IMR-90 (cell line): Measurements from ENCODE around the gene CAMTA1. TPM values are rescaled to one million over a fixed set of nuclear protein-coding genes. Genes with fewer than 3 reads are reported as not detected.
A peak's percentile ranks its signal among the peaks of the same experiment; 100 is the strongest.

ENCODE experiments used
- ATAC-seq: fragments of 200-7000 bp; cut with Tn5 transposase; 2 replicates; pipeline ENCODE4 v1.9.1; 2020; ENCODE audit warnings: low read depth, mild to moderate bottlenecking, moderate library complexity
- BruUV-seq: library from RNA; stranded (reverse); fragments of 400-500 nt; replicated peaks from 2 replicates; lab custom pipeline; 2021; lab: Mats Ljungman, UMichigan
- CTCF ChIA-PET: fragments of 300-600 bp; formaldehyde crosslinking; extraction: SDS; loops from one replicate; lab custom pipeline; 2021; ENCODE audit warnings: antibody characterized with exemption; lab: Yijun Ruan, JAX
- POLR2A ChIA-PET: fragments of 300-600 bp; sonication (Branson Sonifier 250); formaldehyde crosslinking; loops from one replicate; lab custom pipeline; 2022; ENCODE audit warnings: antibody characterized with exemption; ENCODE audit not compliant: unreplicated experiment; lab: Charles Lee
- DNase-seq: peaks from one replicate; pipeline ENCODE4 v3.0.0; 2013
- H2AFZ ChIP-seq: replicated peaks from 2 replicates; pipeline ENCODE3; 2013; ENCODE audit warnings: low read length, mild to moderate bottlenecking; ENCODE audit not compliant: poor library complexity
- H2AK5ac ChIP-seq: 2 replicates; pipeline ENCODE4 v1.6.1; 2013; ENCODE audit warnings: low read depth, low read length, inconsistent platforms
- H2AK9ac ChIP-seq: replicated peaks from 2 replicates; pipeline ENCODE3; 2013; ENCODE audit warnings: mild to moderate bottlenecking, low read depth, low read length, moderate library complexity; ENCODE audit not compliant: poor library complexity
- H2BK120ac ChIP-seq: 2 replicates; pipeline ENCODE4 v1.6.1; 2013; ENCODE audit warnings: low read depth, low read length, inconsistent platforms
- H2BK15ac ChIP-seq: 3 replicates; pipeline ENCODE4 v1.6.1; 2013; ENCODE audit warnings: low read depth, low read length, inconsistent platforms
- H2BK20ac ChIP-seq: 2 replicates; pipeline ENCODE4 v1.6.1; 2013; ENCODE audit warnings: low read depth, mild to moderate bottlenecking, inconsistent platforms, low read length, moderate library complexity
- H2BK5ac ChIP-seq: 2 replicates; pipeline ENCODE4 v1.6.1; 2013; ENCODE audit warnings: mild to moderate bottlenecking, low read depth, low read length, inconsistent platforms; ENCODE audit not compliant: poor library complexity, severe bottlenecking
- H3K14ac ChIP-seq: replicated peaks from 2 replicates; pipeline ENCODE4 v1.6.1; 2013; ENCODE audit warnings: low read depth, low read length, inconsistent platforms
- H3K18ac ChIP-seq: 2 replicates; pipeline ENCODE4 v1.6.1; 2013; ENCODE audit warnings: low read depth, low read length, control low read depth
- H3K23ac ChIP-seq: 2 replicates; pipeline ENCODE4 v1.6.1; 2013; ENCODE audit warnings: low read depth, low read length, inconsistent platforms
- H3K27ac ChIP-seq: 2 replicates; pipeline ENCODE4 v1.5.1; 2013; ENCODE audit warnings: mild to moderate bottlenecking, control low read depth, low read length; ENCODE audit not compliant: insufficient read depth
- H3K27me3 ChIP-seq: 2 replicates; pipeline ENCODE4 v1.6.1; 2013; ENCODE audit warnings: low read length; ENCODE audit not compliant: control insufficient read depth, insufficient read depth
- H3K36me3 ChIP-seq: 2 replicates; pipeline ENCODE4 v1.6.1; 2013; ENCODE audit warnings: low read length, mixed read lengths; ENCODE audit not compliant: control insufficient read depth, insufficient read depth
- H3K4ac ChIP-seq: 2 replicates; pipeline ENCODE4 v1.6.1; 2013; ENCODE audit warnings: low read depth, low read length, inconsistent platforms
- H3K4me1 ChIP-seq: 2 replicates; pipeline ENCODE4 v1.6.1; 2013; ENCODE audit warnings: low read length, mixed read lengths; ENCODE audit not compliant: control insufficient read depth, insufficient read depth
- H3K4me2 ChIP-seq: 2 replicates; pipeline ENCODE4 v1.6.1; 2013; ENCODE audit warnings: low read depth, mild to moderate bottlenecking, control low read depth, low read length, moderate library complexity
- H3K4me3 ChIP-seq: 2 replicates; pipeline ENCODE4 v1.5.1; 2013; ENCODE audit warnings: low read depth, mild to moderate bottlenecking, control low read depth, low read length, moderate library complexity; ENCODE audit not compliant: insufficient read depth
- H3K56ac ChIP-seq: 2 replicates; pipeline ENCODE4 v1.6.1; 2013; ENCODE audit warnings: low read length, inconsistent platforms; ENCODE audit not compliant: insufficient read depth; ENCODE audit errors: extremely low read depth
- H3K79me1 ChIP-seq, 2 experiments: 2 replicates each; pipeline ENCODE4 v1.6.1; 2013; ENCODE audit warnings: low read length in 2 of 2, inconsistent platforms in 1 of 2, low read depth in 1 of 2
- H3K9ac ChIP-seq: 2 replicates; pipeline ENCODE4 v1.6.1; 2013; ENCODE audit warnings: low read depth, low read length, control low read depth
- H3K9me1 ChIP-seq: 2 replicates; pipeline ENCODE4 v1.6.1; 2013; ENCODE audit warnings: low read length, inconsistent platforms; ENCODE audit not compliant: insufficient read depth
- H3K9me3 ChIP-seq: 2 replicates; pipeline ENCODE4 v1.6.1; 2013; ENCODE audit warnings: low read length; ENCODE audit not compliant: control insufficient read depth, insufficient read depth
- H4K20me1 ChIP-seq: 2 replicates; pipeline ENCODE4 v1.6.1; 2013; ENCODE audit warnings: low read length, inconsistent platforms; ENCODE audit not compliant: insufficient read depth
- H4K5ac ChIP-seq: 2 replicates; pipeline ENCODE4 v1.6.1; 2013; ENCODE audit warnings: mild to moderate bottlenecking, low read depth, low read length, control low read depth
- H4K8ac ChIP-seq, 2 experiments: 2 replicates each; pipeline ENCODE4 v1.6.1; 2013; ENCODE audit warnings: low read depth in 2 of 2, low read length in 2 of 2, control low read depth in 1 of 2, inconsistent platforms in 1 of 2
- H4K91ac ChIP-seq: 2 replicates; pipeline ENCODE4 v1.6.1; 2013; ENCODE audit warnings: low read depth, low read length, inconsistent platforms; ENCODE audit not compliant: insufficient read depth
- BHLHE40 ChIP-seq: fragments of 150-350 bp; IDR thresholded peaks from 2 replicates; pipeline ENCODE4 v1.6.1; 2016; ENCODE audit warnings: mild to moderate bottlenecking, low read depth, low read length
- CEBPB ChIP-seq: IDR thresholded peaks from 2 replicates; pipeline ENCODE4 v1.6.1; 2012; ENCODE audit warnings: low read depth, low read length, improper control_type of control experiment
- FOS ChIP-seq: fragments of 150-350 bp; IDR thresholded peaks from 2 replicates; pipeline ENCODE4 v1.6.1; 2016; ENCODE audit warnings: low read depth, low read length
- MAFK ChIP-seq: IDR thresholded peaks from 2 replicates; pipeline ENCODE4 v1.6.1; 2012; ENCODE audit warnings: low read depth, low read length, improper control_type of control experiment
- NFE2L2 ChIP-seq: fragments of 150-350 bp; IDR thresholded peaks from 2 replicates; pipeline ENCODE4 v1.6.1; 2016; ENCODE audit warnings: low read depth, mild to moderate bottlenecking, low read length
- RAD21 ChIP-seq: IDR thresholded peaks from 2 replicates; pipeline ENCODE4 v1.6.1; 2012; ENCODE audit warnings: low read length, improper control_type of control experiment
- RCOR1 ChIP-seq: IDR thresholded peaks from 2 replicates; pipeline ENCODE4 v1.6.1; 2012; ENCODE audit warnings: mild to moderate bottlenecking, low read length, improper control_type of control experiment; ENCODE audit not compliant: insufficient replicate concordance
- SMC3 ChIP-seq: fragments of 150-350 bp; IDR thresholded peaks from 2 replicates; pipeline ENCODE4 v1.6.1; 2016; ENCODE audit warnings: low read depth, mild to moderate bottlenecking, antibody characterized with exemption, low read length, moderate library complexity
- WGBS, 2 experiments: methylation state at CpG; one replicate each; pipeline versions ENCODE4 v1.1.5 to v1.1.7; 2013; ENCODE audit warnings: missing lambda C conversion rate in 2 of 2; ENCODE audit not compliant: insufficient read length in 1 of 2; ENCODE audit errors: extremely low coverage in 2 of 2; 5-methylcytosine and 5-hydroxymethylcytosine counted together
- dilution Hi-C: fragments of 300-500 bp; cut with HindIII; formaldehyde crosslinking; loops from one replicate; pipeline ENCODE4 v1.14.3; 2018; ENCODE audit warnings: low sequenced_read_pairs; ENCODE audit not compliant: unreplicated experiment
- in situ Hi-C: fragments of 300-500 bp; cut with MboI; formaldehyde crosslinking; loops from 3 replicates; pipeline ENCODE4 v1.14.3; 2019; ENCODE audit warnings: low sequenced_read_pairs, inconsistent platforms, mixed read lengths
- intact Hi-C: fragments of 100-400 bp; cut with micrococcal nuclease; formaldehyde crosslinking; loops from 2 replicates; pipeline ENCODE4 v1.10.0; 2022
- polyA plus RNA-seq, 3 experiments: library from polyadenylated mRNA; depleted of rRNA; stranded (reverse); fragments of >200 nt; gene quantifications; 2 replicates each; pipeline ENCODE4 v1.2.3, GENCODE V29; 2012; ENCODE audit warnings: low replicate concordance in 1 of 3
- total RNA-seq: library from RNA; depleted of rRNA; stranded (reverse); fragments of >200 nt; gene quantifications from 2 replicates; pipeline ENCODE4 v1.2.3, GENCODE V29; 2012
- TF ChIP-seq, protein P1 (sequence below): conservative IDR thresholded peaks from 2 replicates; pipeline ENCODE4 v1.5.1; 2012; ENCODE audit warnings: mild to moderate bottlenecking, low read depth, low read length, improper control_type of control experiment

The CAMTA1 gene
- total and polyA plus RNA-seq, 2 of the 4 experiments (the other 2 are of a cell fraction): 35.5 to 74.3 TPM

DNA sequence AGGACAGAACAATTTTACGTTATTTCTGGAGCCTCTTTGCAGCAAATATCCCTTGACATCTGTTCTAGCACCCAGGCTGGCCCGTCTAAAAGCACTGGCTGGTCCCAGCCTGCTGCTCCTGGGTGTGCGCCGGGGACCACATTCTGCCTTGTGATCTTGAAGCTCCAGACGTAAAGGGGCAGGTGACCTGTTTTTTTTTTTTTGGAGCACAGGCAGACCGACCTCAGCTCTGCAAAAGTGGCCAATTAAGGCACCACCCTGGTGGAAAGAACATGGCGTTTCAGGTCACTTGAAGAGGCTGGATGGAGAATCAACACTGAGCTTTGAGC, 13.8 kb upstream of the CAMTA1 start:
- no peak overlapping the region for H2BK20ac ChIP-seq
- no TSS peak for BruUV-seq
- H3K4me3 ChIP-seq: no peak overlapping the region
- no peak overlapping the region for H2BK5ac ChIP-seq
- H3K56ac ChIP-seq: no peak overlapping the region
- H4K20me1 ChIP-seq: no peaks in the 10 kb centered on the region
- no peak overlapping the region for H3K23ac ChIP-seq
- DNase-seq (no peak), ATAC-seq (no peak)
- H2AK5ac ChIP-seq: no peak overlapping the region
- H2AK9ac ChIP-seq: no peak overlapping the region
- H3K27ac ChIP-seq: no peak overlapping the region
- H3K9me1 ChIP-seq: no peaks in the 10 kb centered on the region
- dilution Hi-C loops (no loop called here), intact Hi-C loops (no loop called here), in situ Hi-C loops (no loop called here)
- POLR2A ChIA-PET: no interaction called here
- no peak overlapping the region for H3K9ac ChIP-seq
- peak overlapping the region; percentile 16 for H2AFZ ChIP-seq
- H2BK120ac ChIP-seq: no peak overlapping the region
- H4K5ac ChIP-seq: no peak overlapping the region
- H3K27me3 ChIP-seq: peaks cover 9% of the 10 kb centered on the region
- no peaks in the 10 kb centered on the region for H3K36me3 ChIP-seq
- no peak overlapping the region for H2BK15ac ChIP-seq
- no peaks in the 10 kb centered on the region for H3K79me1 ChIP-seq
- no peak overlapping the region for H3K18ac ChIP-seq
- no peak overlapping the region for H4K91ac ChIP-seq
- CTCF ChIA-PET: no interaction called here
- peaks cover 3% of the 10 kb centered on the region for H3K9me3 ChIP-seq
- WGBS, 2 experiments: 67% methylated on average over 7 of the region's 7 CpGs; no CpG with 5 or more reads in 1 of the 2 experiments
- H4K8ac ChIP-seq: no peak overlapping the region
- TF ChIP-seq FOS: no peak
- no peak for TF ChIP-seq SMC3
- TF ChIP-seq BHLHE40: no peak
- TF ChIP-seq CEBPB: no peak
- TF ChIP-seq RAD21: no peak
- TF ChIP-seq MAFK: no peak
- no peak for TF ChIP-seq NFE2L2
- TF ChIP-seq, protein P1, sequence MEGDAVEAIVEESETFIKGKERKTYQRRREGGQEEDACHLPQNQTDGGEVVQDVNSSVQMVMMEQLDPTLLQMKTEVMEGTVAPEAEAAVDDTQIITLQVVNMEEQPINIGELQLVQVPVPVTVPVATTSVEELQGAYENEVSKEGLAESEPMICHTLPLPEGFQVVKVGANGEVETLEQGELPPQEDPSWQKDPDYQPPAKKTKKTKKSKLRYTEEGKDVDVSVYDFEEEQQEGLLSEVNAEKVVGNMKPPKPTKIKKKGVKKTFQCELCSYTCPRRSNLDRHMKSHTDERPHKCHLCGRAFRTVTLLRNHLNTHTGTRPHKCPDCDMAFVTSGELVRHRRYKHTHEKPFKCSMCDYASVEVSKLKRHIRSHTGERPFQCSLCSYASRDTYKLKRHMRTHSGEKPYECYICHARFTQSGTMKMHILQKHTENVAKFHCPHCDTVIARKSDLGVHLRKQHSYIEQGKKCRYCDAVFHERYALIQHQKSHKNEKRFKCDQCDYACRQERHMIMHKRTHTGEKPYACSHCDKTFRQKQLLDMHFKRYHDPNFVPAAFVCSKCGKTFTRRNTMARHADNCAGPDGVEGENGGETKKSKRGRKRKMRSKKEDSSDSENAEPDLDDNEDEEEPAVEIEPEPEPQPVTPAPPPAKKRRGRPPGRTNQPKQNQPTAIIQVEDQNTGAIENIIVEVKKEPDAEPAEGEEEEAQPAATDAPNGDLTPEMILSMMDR: no peak
- TF ChIP-seq RCOR1: no peak
- H3K4ac ChIP-seq: no peak overlapping the region
- H3K4me2 ChIP-seq: no peak overlapping the region
- H3K4me1 ChIP-seq: no peaks in the 10 kb centered on the region
- no peak overlapping the region for H3K14ac ChIP-seq
